ENCODE data around the gene MACROD1. TPM values are rescaled to one million over a fixed set of nuclear protein-coding genes. Genes with fewer than 3 reads are reported as not detected.

Gene MACROD1
- total and polyA plus RNA-seq, 2 of the 13 experiments (the other 11 are each of a cell fraction or from before 2014, with no cell fraction given): 23.1 to 34.5 TPM

- TF ChIP-seq ZNF891 (CRISPR knock-in tag; IDR thresholded peaks at IDR 0.05): no peak
- no peak for TF ChIP-seq ATF1 (CRISPR knock-in tag; IDR thresholded peaks at IDR 0.05)
- TF ChIP-seq ZNF513 (CRISPR knock-in tag; conservative IDR thresholded peaks at IDR 0.05): no peak
- peak; percentile 41; the same call in 1 of the 2 replicates for TF ChIP-seq ZNF275 (CRISPR knock-in tag; IDR thresholded peaks at IDR 0.05; ENCODE audit: borderline replicate concordance)
- TF ChIP-seq ZMYM4 (CRISPR knock-in tag; IDR thresholded peaks at IDR 0.05): peak; percentile 78
- no peak for TF ChIP-seq PRPF4 (IDR thresholded peaks at IDR 0.05; ENCODE audit: low read depth, low read length, poor library complexity, severe bottlenecking)
- peak; percentile 62; the same call in 1 of the 2 replicates for TF ChIP-seq ZNF580 (CRISPR knock-in tag; IDR thresholded peaks at IDR 0.05; ENCODE audit: borderline replicate concordance, low read depth)
- TF ChIP-seq ZNF205 (CRISPR knock-in tag; IDR thresholded peaks at IDR 0.05): peak; percentile 84; the same call in 1 of the 2 replicates
- peak; percentile 94 for TF ChIP-seq ZNF124 (CRISPR knock-in tag; IDR thresholded peaks at IDR 0.05)
- no peak for TF ChIP-seq ZNF362 (CRISPR knock-in tag; IDR thresholded peaks at IDR 0.05; ENCODE audit: borderline replicate concordance)
- no peak for TF ChIP-seq NFKBIZ (CRISPR knock-in tag; IDR thresholded peaks at IDR 0.05)
- no peak for TF ChIP-seq CHCHD3 (CRISPR knock-in tag; IDR thresholded peaks at IDR 0.05)
- no peak for TF ChIP-seq ZNF326 (CRISPR knock-in tag; IDR thresholded peaks at IDR 0.05; ENCODE audit: borderline replicate concordance)
- TF ChIP-seq TEF (CRISPR knock-in tag; IDR thresholded peaks at IDR 0.05): no peak
- TF ChIP-seq REL (CRISPR knock-in tag; conservative IDR thresholded peaks at IDR 0.05): no peak
- TF ChIP-seq KDM3A (CRISPR knock-in tag; IDR thresholded peaks at IDR 0.05; ENCODE audit: low read depth): peak; percentile 87; the same call in 1 of the 2 replicates
- no peak for TF ChIP-seq SOX6 (IDR thresholded peaks at IDR 0.05)
- TF ChIP-seq SOX6 (CRISPR knock-in tag; IDR thresholded peaks at IDR 0.05): peak; percentile 79
- no peak; the same call in 1 of the 2 replicates for TF ChIP-seq ARNT2 (CRISPR knock-in tag; IDR thresholded peaks at IDR 0.05; ENCODE audit: low read depth)
- TF ChIP-seq KDM5B (CRISPR knock-in tag; IDR thresholded peaks at IDR 0.05; ENCODE audit: borderline replicate concordance): no peak; the same call in 1 of the 2 replicates
- no peak for TF ChIP-seq MEF2D (CRISPR knock-in tag; IDR thresholded peaks at IDR 0.05)
- TF ChIP-seq ARID2 (CRISPR knock-in tag; IDR thresholded peaks at IDR 0.05; ENCODE audit: borderline replicate concordance): no peak
- peak; percentile 59 for TF ChIP-seq CTCF (CRISPR knock-in tag; IDR thresholded peaks at IDR 0.05)
- peak; percentile 94 for TF ChIP-seq ZNF331 (CRISPR knock-in tag; IDR thresholded peaks at IDR 0.05)
Observed at GRCh38 chr11:64007629-64008282, 158.2 kb downstream of the MACROD1 start (continued).

Data from HepG2 (cell line).